Smooth muscle cell of the brain vasculature (primary cell): ENCODE measurements around the gene AHNAK2.
"Not testable (repeated sequence)": the region's sequence is repeated elsewhere in the genome, so short reads cannot be mapped to it uniquely, and the experiment has no call there.

Experiments
- DNase-seq: peaks from one replicate; pipeline ENCODE4 v3.0.0-alpha.2; 2012; ENCODE audit warnings: low read depth, low spot score

Gene AHNAK2

DNA sequence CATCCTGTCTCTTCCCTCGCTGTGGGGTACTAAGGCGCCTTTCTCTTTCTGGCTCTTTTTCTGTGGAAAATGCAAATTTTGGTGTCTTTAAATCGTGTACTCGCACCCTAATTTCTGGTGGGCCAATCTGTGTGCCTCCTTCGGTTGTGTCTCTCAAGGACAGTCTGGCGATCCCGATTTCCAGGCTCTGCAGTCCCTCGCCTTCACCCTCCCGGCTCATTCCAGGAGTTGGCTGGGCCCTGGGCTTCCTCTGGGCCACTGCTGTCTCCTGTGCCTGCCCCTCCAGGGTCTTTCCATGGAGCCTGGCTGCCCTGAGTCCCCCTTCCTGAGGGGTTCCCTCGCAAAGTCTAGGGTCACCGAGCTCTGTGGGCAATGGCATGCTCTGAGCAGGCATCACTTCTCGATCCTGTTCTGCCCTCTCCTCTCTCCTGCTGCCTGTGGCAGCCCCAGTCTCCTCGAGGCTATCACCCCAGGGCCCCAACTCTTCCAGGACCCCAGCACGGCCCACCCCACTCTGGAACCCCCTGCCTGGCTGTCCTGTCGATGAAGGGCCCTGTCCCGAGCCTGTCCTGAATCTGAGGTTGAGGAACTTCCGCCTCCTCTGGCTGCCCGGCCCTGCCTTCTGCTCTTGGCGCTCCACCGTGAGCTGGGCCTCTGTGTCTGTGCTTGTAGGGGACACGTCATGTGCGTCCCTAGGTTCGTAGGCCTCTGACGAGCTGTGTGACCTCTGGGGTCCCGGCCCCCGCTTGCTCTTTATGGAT, 24.1 kb downstream of the AHNAK2 start:
- no peak for DNase-seq

DNA sequence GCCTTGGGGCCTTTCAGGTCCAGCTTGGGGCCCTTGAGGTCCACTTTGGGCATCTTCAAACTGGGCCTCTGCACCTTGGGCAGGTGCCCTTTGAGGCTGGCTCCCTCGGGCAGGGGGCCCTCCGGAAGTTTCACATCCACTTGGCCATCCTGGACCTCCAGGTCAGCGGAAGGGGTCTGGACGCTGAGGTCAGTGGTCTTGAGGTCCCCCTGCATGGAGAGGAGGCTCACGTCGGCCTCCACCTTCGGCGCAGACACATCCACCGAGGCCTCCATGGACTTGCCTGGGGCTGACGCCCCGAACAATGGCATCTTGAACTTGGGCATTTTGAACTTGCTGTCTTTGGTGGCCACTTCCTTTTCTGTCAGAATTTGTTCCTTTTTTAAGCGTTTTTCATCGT, 25.1 kb downstream of the AHNAK2 start:
- no peak for DNase-seq

DNA sequence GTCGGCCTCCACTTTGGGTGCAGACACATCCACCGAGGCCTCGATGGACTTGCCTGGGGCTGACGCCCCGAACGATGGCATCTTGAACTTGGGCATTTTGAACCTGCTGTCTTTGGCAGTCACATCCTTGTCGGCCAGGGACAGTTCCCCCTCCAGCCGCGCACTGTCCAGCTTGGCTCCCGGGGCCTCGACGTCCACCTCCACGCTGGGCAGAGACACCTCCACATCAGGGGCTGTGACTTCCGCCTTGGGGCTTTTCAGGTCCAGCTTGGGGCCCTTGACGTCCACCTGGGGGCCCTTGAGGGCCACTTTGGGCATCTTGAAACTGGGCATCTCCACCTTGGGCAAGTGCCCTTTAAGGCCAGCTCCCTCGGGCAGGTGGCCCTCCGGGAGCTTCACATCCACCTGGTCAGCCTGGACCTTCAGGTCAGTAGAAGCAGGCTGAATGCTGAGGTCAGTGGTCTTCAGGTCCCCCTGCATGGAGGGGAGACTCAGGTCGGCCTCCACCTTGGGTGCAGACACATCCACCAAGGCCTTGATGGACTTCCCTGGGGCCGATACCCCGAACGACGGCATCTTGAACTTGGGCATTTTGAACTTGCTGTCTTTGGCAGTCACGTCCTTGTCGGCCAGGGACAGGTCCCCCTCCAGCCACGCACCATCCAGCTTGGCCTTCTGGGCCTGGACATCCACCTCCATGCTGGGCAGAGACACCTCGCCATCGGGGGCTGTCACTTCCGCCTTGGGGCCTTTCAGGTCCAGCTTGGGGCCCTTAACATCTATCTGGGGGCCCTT, 26.1 kb downstream of the AHNAK2 start:
- not testable (repeated sequence) for DNase-seq

DNA sequence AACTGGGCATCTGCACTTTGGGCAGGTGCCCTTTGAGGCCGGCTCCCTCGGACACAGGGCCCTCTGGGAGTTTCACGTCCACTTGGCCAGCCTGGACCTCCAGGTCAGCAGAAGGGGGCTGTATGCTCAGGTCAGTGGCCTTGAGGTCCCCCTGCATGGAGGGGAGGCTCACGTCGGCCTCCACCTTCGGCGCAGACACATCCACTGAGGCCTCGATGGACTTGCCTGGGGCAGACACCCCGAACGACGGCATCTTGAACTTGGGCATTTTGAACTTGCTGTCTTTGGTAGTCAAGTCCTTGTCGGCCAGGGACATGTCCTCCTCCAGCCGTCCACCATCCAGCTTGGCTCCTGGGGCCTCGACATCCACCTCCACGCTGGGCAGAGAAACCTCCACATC, 27.5 kb downstream of the AHNAK2 start:
- DNase-seq, result not testable (repeated sequence)

DNA sequence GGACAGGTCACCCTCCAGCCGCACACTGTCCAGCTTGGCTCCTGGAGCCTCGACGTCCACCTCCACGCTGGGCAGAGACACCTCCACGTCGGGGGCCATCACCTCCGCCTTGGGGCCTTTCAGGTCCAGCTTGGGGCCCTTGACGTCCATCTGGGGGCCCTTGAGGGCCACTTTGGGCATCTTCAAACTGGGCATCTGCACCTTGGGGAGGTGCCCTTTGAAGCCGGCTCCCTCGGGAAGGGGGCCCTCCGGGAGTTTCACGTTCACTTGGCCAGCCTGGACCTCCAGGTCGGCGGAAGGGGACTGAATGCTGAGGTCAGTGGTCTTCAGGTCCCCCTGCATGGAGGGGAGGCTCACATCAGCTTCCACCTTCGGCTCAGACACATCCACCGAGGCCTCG, 28.2 kb downstream of the AHNAK2 start:
- no peak for DNase-seq

DNA sequence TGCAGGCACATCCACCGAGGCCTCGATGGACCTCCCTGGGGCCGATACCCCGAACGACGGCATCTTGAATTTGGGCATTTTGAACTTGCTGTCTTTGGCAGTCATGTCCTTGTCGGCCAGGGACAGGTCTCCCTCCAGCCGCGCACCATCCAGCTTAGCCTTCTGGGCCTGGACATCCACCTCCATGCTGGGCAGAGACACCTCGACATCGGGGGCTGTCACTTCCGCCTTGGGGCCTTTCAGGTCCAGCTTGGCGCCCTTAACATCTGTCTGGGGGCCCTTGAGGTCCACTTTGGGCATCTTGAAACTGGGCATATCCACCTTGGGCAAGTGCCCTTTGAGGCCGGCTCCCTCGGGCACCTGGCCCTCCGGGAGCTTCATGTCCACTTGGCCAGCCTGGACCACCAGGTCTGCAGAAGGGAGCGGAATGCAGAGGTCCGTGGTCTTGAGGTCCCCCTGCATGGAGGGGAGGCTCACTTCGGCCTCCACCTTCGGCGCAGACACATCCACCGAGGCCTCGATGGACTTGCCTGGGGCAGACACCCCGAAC, 28.7 kb downstream of the AHNAK2 start:
- DNase-seq, result not testable (repeated sequence)

DNA sequence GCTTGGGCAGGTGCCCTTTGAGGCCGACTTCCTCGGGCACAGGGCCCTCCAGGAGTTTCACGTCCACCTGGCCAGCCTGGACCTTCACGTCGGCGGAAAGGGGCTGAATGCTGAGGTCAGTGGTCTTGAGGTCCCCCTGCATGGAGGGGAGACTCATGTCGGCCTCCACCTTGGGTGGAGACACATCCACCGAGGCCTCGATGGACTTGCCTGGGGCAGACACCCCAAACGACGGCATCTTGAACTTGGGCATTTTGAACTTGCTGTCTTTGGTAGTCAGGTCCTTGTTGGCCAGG, 29.5 kb downstream of the AHNAK2 start:
- no peak for DNase-seq

DNA sequence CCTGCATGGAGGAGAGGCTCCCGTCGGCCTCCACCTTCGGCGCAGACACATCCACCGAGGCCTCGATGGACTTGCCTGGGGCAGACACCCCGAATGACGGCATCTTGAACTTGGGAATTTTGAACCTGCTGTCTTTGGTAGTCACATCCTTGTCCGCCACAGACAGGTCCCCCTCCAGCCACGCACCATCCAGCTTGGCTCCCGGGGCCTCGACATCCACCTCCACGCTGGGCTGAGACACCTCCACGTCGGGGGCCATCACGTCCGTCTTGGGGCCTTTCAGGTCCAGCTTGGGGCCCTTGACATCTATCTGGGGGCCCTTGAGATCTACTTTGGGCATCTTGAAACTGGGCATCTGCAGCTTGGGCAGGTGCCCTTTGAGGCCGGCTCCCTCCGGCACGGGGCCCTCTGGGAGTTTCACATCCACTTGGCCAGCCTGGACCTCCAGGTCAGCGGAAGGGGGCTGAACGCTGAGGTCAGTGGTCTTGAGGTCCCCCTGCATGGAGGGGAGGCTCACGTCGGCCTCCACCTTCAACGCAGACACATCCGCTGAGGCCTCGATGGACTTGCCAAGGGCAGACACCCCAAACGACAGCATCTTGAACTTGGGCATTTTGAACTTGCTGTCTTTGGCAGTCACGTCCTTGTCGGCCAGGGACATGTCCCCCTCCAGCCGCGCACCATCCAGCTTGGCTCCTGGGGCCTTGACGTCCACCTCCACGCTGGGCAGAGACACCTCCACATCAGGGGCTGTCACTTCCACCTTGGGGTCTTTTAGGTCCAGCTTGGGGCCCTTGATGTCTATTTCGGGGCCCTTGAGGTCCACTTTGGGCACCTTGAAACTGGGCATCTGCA, 30.1 kb downstream of the AHNAK2 start:
- DNase-seq, result not testable (repeated sequence)

DNA sequence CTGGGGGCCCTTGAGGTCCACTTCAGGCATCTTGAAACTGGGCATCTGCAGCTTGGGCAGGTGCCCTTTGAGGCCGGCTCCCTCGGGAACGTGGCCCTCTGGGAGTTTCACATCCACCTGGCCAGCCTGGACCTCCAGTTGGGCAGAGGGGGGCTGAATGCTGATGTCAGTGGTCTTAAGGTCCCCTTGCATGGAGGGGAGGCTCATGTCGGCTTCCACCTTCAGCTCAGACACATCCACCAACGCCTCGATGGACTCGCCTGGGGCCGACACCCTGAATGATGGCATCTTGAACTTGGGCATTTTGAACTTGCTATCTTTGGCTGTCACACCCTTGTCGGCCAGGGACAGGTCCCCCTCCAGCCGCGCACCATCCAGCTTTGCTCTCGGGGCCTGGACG, 31.0 kb downstream of the AHNAK2 start:
- DNase-seq, result not testable (repeated sequence)

DNA sequence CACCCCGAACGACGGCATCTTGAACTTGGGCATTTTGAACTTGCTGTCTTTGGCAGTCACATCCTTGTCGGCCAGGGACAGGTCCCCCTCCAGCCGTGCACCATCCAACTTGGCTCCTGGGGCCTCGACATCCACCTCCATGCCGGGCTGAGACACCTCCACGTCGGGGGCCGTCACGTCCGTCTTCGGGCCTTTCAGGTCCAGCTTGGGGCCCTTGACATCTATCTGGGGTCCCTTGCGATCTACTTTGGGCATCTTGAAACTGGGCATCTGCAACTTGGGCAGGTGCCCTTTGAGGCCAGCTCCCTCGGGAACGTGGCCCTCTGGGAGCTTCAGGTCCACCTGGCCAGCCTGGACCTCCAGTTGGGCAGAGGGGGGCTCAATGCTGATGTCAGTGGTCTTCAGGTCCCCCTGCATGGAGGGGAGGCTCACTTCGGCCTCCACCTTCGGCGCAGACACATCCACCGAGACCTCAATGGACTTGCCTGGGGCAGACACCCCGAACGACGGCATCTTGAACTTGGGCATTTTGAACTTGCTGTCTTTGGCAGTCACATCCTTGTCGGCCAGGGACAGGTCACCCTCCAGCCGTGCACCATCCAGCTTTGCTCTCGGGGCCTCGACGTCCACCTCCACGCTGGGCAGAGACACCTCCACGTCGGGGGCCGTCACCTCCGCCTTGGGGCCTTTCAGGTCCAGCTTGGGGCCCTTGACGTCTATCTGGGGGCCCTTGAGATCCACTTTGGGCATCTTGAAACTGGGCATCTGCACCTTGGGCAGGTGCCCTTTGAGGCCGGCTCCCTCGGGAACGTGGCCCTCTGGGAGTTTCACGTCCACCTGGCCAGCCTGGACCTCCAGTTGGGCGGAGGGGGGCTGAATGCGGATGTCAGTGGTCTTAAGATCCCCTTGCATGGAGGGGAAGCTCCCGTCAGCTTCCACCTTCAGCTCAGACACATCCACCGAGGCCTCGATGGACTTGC, 31.9 kb downstream of the AHNAK2 start:
- not testable (repeated sequence) for DNase-seq

DNA sequence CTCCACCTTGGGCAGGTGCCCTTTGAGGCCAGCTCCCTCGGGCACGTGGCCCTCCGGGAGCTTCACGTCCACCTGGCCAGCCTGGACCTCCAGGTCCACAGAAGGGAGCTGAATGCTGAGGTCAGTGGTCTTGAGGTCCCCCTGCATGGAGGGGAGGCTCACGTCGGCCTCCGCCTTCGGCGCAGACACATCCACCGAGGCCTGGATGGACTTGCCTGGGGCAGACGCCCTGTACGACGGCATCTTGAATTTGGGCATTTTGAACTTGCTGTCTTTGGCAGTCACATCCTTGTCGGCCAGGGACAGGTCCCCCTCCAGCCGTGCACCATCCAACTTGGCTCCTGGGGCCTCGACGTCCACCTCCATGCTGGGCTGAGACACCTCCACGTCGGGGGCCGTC, 32.9 kb downstream of the AHNAK2 start:
- not testable (repeated sequence) for DNase-seq

DNA sequence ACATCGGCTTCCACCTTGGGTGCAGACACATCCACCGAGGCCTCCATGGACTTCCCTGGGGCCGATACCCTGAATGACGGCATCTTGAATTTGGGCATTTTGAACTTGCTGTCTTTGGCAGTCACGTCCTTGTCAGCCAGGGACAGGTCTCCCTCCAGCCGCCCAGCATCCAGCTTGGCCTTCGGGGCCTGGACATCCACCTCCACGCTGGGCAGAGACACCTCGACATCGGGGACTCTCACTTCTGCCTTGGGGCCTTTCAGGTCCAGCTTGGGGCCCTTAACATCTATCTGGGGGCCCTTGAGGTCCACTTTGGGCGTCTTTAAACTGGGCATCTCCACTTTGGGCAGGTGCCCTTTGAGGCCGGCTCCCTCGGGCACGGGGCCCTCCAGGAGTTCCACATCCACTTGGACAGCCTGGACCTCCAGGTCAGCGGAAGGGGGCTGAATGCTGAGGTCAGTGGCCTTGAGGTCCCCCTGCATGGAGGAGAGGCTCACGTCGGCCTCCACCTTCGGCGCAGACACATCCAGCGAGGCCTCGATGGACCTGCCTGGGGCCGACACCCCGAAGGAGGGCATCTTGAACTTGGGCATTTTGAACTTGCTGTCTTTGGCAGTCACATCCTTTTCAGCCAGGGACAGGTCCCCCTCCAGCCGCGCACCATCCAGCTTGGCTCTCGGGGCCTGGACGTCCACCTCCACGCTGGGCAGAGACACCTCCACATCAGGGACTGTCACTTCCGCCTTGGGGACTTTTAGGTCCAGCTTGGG, 33.6 kb downstream of the AHNAK2 start:
- not testable (repeated sequence) for DNase-seq

DNA sequence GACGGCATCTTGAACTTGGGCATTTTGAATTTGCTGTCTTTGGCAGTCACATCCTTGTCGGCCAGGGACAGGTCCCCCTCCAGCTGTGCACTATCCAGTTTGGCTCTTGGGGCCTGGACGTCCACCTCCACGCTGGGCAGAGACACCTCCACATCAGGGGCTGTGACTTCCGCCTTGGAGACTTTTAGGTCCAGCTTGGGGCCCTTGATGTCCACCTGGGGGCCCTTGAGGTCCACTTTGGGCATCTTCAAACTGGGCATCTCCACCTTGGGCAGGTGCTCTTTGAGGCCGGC, 34.2 kb downstream of the AHNAK2 start:
- DNase-seq, result not testable (repeated sequence)

DNA sequence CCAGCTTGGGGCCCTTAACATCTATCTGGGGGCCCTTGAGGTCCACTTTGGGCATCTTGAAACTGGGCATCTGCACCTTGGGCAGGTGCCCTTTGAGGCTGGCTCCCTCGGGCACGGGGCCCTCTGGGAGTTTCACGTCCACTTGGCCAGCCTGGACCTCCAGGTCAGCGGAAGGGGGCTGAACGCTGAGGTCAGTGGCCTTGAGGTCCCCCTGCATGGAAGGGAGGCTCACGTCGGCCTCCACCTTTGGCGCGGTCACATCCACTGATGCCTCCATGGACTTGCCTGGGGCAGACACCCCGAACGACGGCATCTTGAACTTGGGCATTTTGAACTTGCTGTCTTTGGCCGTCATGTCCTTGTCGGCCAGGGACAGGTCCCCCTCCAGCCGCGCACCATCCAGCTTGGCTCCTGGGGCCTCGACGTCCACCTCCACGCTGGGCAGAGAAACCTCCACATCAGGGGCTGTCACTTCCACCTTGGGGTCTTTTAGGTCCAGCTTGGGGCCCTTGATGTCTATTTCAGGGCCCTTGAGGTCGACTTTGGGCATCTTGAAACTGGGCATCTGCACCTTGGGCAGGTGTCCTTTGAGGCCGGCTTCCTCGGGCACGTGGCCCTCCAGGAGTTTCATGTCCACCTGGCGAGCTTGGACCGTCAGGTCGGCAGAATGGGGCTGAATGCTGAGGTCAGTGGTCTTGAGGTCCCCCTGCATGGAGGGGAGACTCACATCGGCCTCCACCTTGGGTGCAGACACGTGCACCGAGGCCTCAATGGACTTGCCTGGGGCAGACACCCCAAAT, 34.8 kb downstream of the AHNAK2 start:
- DNase-seq, result not testable (repeated sequence)

DNA sequence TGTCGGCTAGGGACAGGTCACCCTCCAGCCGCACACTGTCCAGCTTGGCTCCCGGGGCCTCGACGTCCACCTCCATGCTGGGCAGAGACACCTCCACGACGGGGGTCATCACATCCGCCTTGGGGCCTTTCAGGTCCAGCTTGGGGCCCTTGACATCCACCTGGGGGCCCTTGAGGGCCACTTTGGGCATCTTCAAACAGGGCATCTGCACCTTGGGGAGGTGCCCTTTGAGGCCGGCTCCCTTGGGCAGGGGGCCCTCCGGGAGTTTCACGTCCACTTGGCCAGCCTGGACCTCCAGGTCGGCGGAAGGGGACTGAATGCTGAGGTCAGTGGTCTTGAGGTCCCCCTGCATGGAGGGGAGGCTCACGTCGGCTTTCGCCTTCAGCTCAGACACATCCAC, 35.6 kb downstream of the AHNAK2 start:
- DNase-seq, result no peak

DNA sequence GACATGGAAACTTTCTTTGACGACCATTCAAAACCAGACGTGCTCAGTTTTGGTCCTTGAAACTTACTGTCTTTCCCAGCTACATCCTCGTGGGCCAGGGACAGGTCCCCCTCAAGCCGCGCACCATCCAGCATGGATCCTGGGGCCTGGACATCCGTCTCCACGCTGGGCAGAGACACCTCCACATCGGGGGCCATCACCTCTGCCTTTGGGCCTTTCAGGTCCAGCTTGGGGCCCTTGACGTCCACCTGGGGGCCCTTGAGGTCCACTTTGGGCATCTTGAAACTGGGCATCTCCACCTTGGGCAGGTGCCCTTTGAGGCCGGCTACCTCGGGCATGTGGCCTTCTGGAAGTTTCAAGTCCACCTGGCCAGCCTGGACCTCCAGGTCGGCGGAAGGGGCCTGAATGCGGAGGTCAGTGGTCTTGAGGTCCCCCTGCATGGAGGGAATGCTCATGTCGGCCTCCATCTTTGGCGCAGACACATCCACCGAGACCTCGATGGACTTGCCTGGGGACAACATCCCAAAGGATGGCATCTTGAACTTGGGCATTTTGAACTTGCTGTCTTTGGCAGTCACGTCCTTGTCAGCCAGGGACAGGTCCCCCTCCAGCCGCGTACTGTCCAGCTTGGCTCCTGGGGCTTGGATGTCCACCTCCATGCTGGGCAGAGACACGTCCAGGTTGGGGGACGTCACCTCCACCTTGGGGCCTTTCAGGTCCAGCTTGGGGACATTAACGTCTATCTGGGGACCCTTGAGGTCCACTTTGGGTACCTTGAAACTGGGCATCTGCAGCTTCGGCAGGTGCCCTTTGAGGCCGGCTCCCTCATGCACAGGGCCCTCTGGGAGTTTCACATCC, 36.4 kb downstream of the AHNAK2 start:
- DNase-seq, result no peak

DNA sequence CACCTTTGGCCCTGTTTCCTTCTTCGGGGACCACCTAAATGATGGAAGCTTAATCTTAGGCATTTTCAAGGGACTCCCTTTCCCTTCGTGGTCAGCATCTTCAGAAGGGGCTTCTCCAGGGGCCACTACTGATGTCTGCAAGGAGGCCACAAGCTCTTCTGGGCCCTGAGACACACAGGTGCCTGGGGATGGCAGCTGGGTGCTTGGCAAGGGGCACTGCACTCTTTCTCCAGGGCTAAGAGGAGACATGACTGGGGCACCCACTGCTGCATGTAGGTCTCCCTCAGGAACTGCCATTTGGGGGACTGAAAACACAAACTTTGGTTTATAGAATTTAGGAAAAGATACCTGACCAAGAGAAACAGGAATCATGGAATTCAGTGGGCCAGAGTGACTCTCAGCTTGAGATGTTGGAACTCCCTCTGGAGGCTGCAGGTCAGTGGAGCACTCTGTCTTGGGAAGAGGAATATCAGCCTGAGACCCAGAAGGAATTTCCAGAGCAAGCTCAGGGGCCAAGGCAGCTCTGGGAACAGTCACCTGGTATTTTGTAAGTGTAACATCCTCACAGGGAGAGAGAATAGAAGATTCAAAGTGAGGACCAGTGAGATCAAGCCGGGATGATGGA, 37.5 kb downstream of the AHNAK2 start:
- no peak for DNase-seq
